NOMO-1 treated with dmso at 0.1 percent for 144 hours (cell line): ENCODE measurements around the gene OR2H1.
"Not testable (repeated sequence)": the region's sequence is repeated elsewhere in the genome, so short reads cannot be mapped to it uniquely, and the experiment has no call there.

Experiments
- DNase-seq: peaks from one replicate; lab custom pipeline; 2025; ENCODE audit not compliant: unreplicated experiment; lab: John Stamatoyannopoulos, UW

The OR2H1 gene

GRCh38 chr6:29456971-29457370 lies at the start of gene OR2H1, which contains the start of gene OR11A1:
Gene OR2H1, plus strand, starts transcription at chr6:29457155. Its CDS starts 4,615 bp downstream, at chr6:29461770.
Gene OR11A1, minus strand, starts transcription at chr6:29457071. Its CDS starts 29,430 bp downstream, at chr6:29427641.
- no peak for DNase-seq

- DNase-seq = no peak
Observed at GRCh38 chr6:29414588-29414987, 42.4 kb upstream of the OR2H1 start, which contains the start of gene OR12D1. Gene OR12D1, plus strand, starts transcription at chr6:29414928.

GRCh38 chr6:29419516-29419915 lies 37.4 kb upstream of the OR2H1 start:
- DNase-seq = no peak

GRCh38 chr6:29424168-29424567 lies 32.8 kb upstream of the OR2H1 start:
- DNase-seq = no peak

GRCh38 chr6:29424575-29424974 lies 32.4 kb upstream of the OR2H1 start:
- DNase-seq = no peak

GRCh38 chr6:29425075-29425474 lies 31.9 kb upstream of the OR2H1 start:
- DNase-seq = no peak

GRCh38 chr6:29426654-29427053 lies 30.3 kb upstream of the OR2H1 start:
- no peak for DNase-seq

- DNase-seq = not testable (repeated sequence)
Observed at GRCh38 chr6:29436730-29437129, 20.2 kb upstream of the OR2H1 start.

GRCh38 chr6:29439006-29439405 lies 17.9 kb upstream of the OR2H1 start, which contains the start of gene OR10C1:
Gene OR10C1, plus strand, starts transcription at chr6:29439306. Its CDS starts 710 bp downstream, at chr6:29440016.
- DNase-seq = no peak

GRCh38 chr6:29442719-29443118 lies 14.2 kb upstream of the OR2H1 start:
- no peak for DNase-seq

- DNase-seq = not testable (repeated sequence)
Observed at GRCh38 chr6:29444031-29444430, 12.9 kb upstream of the OR2H1 start.

- no peak for DNase-seq
Observed at GRCh38 chr6:29447670-29448069, 9.3 kb upstream of the OR2H1 start.

- no peak for DNase-seq
Observed at GRCh38 chr6:29451471-29452193, 5.3 kb upstream of the OR2H1 start.

- no peak for DNase-seq
Observed at GRCh38 chr6:29461021-29461814, 4.3 kb downstream of the OR2H1 start.

- DNase-seq = no peak
Observed at GRCh38 chr6:29462022-29462421, 5.1 kb downstream of the OR2H1 start.

- no peak for DNase-seq
Observed at GRCh38 chr6:29465279-29465678, 8.3 kb downstream of the OR2H1 start.

GRCh38 chr6:29465801-29466200 lies 8.8 kb downstream of the OR2H1 start:
- DNase-seq = no peak

- no peak for DNase-seq
Observed at GRCh38 chr6:29466241-29466640, 9.3 kb downstream of the OR2H1 start.

GRCh38 chr6:29474996-29475395 lies 18.0 kb downstream of the OR2H1 start:
- DNase-seq = no peak

GRCh38 chr6:29477923-29478450 lies 21.0 kb downstream of the OR2H1 start:
- no peak for DNase-seq

GRCh38 chr6:29478740-29479139 lies 21.8 kb downstream of the OR2H1 start:
- DNase-seq = no peak

- no peak for DNase-seq
Observed at GRCh38 chr6:29479560-29479959, 22.6 kb downstream of the OR2H1 start.
